ENCODE results near the gene GSK3A.

GSK3A gene

GRCh38 chr19:42226886-42227285, 15.5 kb downstream of the GSK3A start:
- no peak for DNase-seq (ENCODE audit: low spot score)

- DNase-seq (ENCODE audit: low spot score) = no peak
These were observed 16.6 kb downstream of the GSK3A start for GRCh38 chr19:42225718-42226292.

GRCh38 chr19:42224940-42225717, 17.3 kb downstream of the GSK3A start:
- no peak for DNase-seq (ENCODE audit: low spot score)

- no peak for DNase-seq (ENCODE audit: low spot score)
These were observed 21.7 kb downstream of the GSK3A start for GRCh38 chr19:42220751-42221097.

GRCh38 chr19:42219812-42220750, 22.3 kb downstream of the GSK3A start, which contains the start of gene ZNF526:
Gene ZNF526 (plus strand): TSS chr19:42220312. CDS start chr19:42224404, 4,092 bp downstream.
- peak; percentile 99 for DNase-seq (ENCODE audit: low spot score)

GRCh38 chr19:42217520-42218437, 24.6 kb downstream of the GSK3A start, which contains the start of gene DEDD2:
Gene DEDD2 (minus strand): TSS chr19:42217677. CDS start chr19:42217007, 670 bp downstream.
- peak; percentile 100 for DNase-seq (ENCODE audit: low spot score)

GRCh38 chr19:42216653-42217519, 25.5 kb downstream of the GSK3A start:
- DNase-seq (ENCODE audit: low spot score) = peak; percentile 57

GRCh38 chr19:42214810-42215485, 27.5 kb downstream of the GSK3A start:
- no peak for DNase-seq (ENCODE audit: low spot score)

- no peak for DNase-seq (ENCODE audit: low spot score)
These were observed 29.5 kb downstream of the GSK3A start for GRCh38 chr19:42212886-42213285.

GRCh38 chr19:42208612-42209011, 33.8 kb downstream of the GSK3A start:
- no peak for DNase-seq (ENCODE audit: low spot score)

- no peak for DNase-seq (ENCODE audit: low spot score)
These were observed 34.6 kb downstream of the GSK3A start for GRCh38 chr19:42207767-42208271.

- peak; percentile 76 for DNase-seq (ENCODE audit: low spot score)
These were observed 35.3 kb downstream of the GSK3A start for GRCh38 chr19:42206871-42207755.

- no peak for DNase-seq (ENCODE audit: low spot score)
These were observed 37.7 kb downstream of the GSK3A start for GRCh38 chr19:42204664-42205063.

- DNase-seq (ENCODE audit: low spot score) = no peak
These were observed 38.7 kb downstream of the GSK3A start for GRCh38 chr19:42203700-42204099.

GRCh38 chr19:42202290-42202880, 40.0 kb downstream of the GSK3A start:
- no peak for DNase-seq (ENCODE audit: low spot score)

- DNase-seq (ENCODE audit: low spot score) = no peak
These were observed 40.7 kb downstream of the GSK3A start for GRCh38 chr19:42201489-42202289.

- DNase-seq (ENCODE audit: low spot score) = no peak
These were observed 42.2 kb downstream of the GSK3A start for GRCh38 chr19:42200116-42200715.

Measured in hematopoietic multipotent progenitor cell treated with erythropoietin and hydrocortisone succinate and interleukin-3 and kit ligand, for 17 days (in vitro differentiated cells).